ENCODE measurements around the gene GKAP1. TPM values are rescaled to one million over a fixed set of nuclear protein-coding genes. Genes with fewer than 3 reads are reported as not detected.
"Not testable (repeated sequence)": the region's sequence is repeated elsewhere in the genome, so short reads cannot be mapped to it uniquely, and the experiment has no call there.

GKAP1 gene
- total RNA-seq (2014; rRNA removed; shearing (Covaris generic)): 3.6 and 4.0 TPM in 2 replicates
- polyA plus RNA-seq (2016; fragmentation: Nextera tagmentation; extraction: Ambion mirVana): 15.4 and 16.7 TPM in 2 replicates
- long read RNA-seq, partial matches to known transcripts: 1 of 4 reads
- long read RNA-seq, other reads (novel, unspliced or antisense): 3 of 4 reads

- not testable (repeated sequence) for H3K4me1 ChIP-seq (ENCODE audit: insufficient read depth); H3K4me1 Mint-ChIP-seq; H3K79me2 ChIP-seq (replicated peaks; ENCODE audit: insufficient read depth); H3K9me2 ChIP-seq (ENCODE audit: insufficient read depth); H3K27ac ChIP-seq (ENCODE audit: low read depth); H3K27me3 Mint-ChIP-seq (ENCODE audit: insufficient read depth, low read depth, poor library complexity); H4K20me1 ChIP-seq (replicated peaks; ENCODE audit: insufficient read depth); H3F3A ChIP-seq (replicated peaks; ENCODE audit: low read depth); H3K36me3 ChIP-seq (ENCODE audit: insufficient read depth); H3K9me3 Mint-ChIP-seq; H3K27ac Mint-ChIP-seq; H3K36me3 Mint-ChIP-seq (ENCODE audit: low read depth)
- H2AFZ ChIP-seq: peak within 1 kb of the TSS; percentile 91; the same call in 1 of the 2 replicates
- DNase-seq (ENCODE audit: low spot score): peak; percentile 86
- H3K4me3 ChIP-seq: peak within 1 kb of the TSS; percentile 69
- peak within 1 kb of the TSS; percentile 92 for H3K4me2 ChIP-seq
- peak within 1 kb of the TSS; percentile 78 for H3K4me3 Mint-ChIP-seq
- peak; percentile 91 for ATAC-seq
- peak; percentile 48; the same call in 1 of the 2 replicates for TF ChIP-seq CREB1 (CRISPR knock-in tag; IDR thresholded peaks at IDR 0.05; ENCODE audit: low read depth)
- peaks cover 22% of the 10 kb centered on the region; the same call in 1 of the 2 replicates for H3K27me3 ChIP-seq (ENCODE audit: insufficient read depth)
Measured at GRCh38 chr9:83817356-83818278, at the start of gene GKAP1. Gene GKAP1 (minus strand): TSS chr9:83817769. CDS start chr9:83806517, 11,252 bp downstream.

- not testable (repeated sequence) for H3K27me3 ChIP-seq (ENCODE audit: insufficient read depth); ATAC-seq; H3K36me3 Mint-ChIP-seq (ENCODE audit: low read depth); DNase-seq (ENCODE audit: low spot score); H3F3A ChIP-seq (replicated peaks; ENCODE audit: low read depth); H3K4me3 Mint-ChIP-seq; H3K4me2 ChIP-seq; H3K9me2 ChIP-seq (ENCODE audit: insufficient read depth); H2AFZ ChIP-seq; H3K4me1 Mint-ChIP-seq; H3K27ac ChIP-seq (ENCODE audit: low read depth); H3K9me3 Mint-ChIP-seq; H3K4me1 ChIP-seq (ENCODE audit: insufficient read depth); H3K27ac Mint-ChIP-seq; H3K27me3 Mint-ChIP-seq (ENCODE audit: insufficient read depth, low read depth, poor library complexity); H3K4me3 ChIP-seq; H3K36me3 ChIP-seq (ENCODE audit: insufficient read depth); H4K20me1 ChIP-seq (replicated peaks; ENCODE audit: insufficient read depth); H3K79me2 ChIP-seq (replicated peaks; ENCODE audit: insufficient read depth)
Measured at GRCh38 chr9:83849895-83850294, 32.3 kb upstream of the GKAP1 start.

- not testable (repeated sequence) for H3K36me3 ChIP-seq (ENCODE audit: insufficient read depth); H3K9me2 ChIP-seq (ENCODE audit: insufficient read depth); H3K27ac Mint-ChIP-seq; DNase-seq (ENCODE audit: low spot score); H3K4me2 ChIP-seq; H3K4me1 ChIP-seq (ENCODE audit: insufficient read depth); H3F3A ChIP-seq (replicated peaks; ENCODE audit: low read depth); H3K27me3 Mint-ChIP-seq (ENCODE audit: insufficient read depth, low read depth, poor library complexity); H3K4me3 ChIP-seq; H4K20me1 ChIP-seq (replicated peaks; ENCODE audit: insufficient read depth); H3K79me2 ChIP-seq (replicated peaks; ENCODE audit: insufficient read depth); H3K4me3 Mint-ChIP-seq; H3K36me3 Mint-ChIP-seq (ENCODE audit: low read depth); H2AFZ ChIP-seq; H3K27me3 ChIP-seq (ENCODE audit: insufficient read depth); H3K27ac ChIP-seq (ENCODE audit: low read depth); H3K9me3 Mint-ChIP-seq; H3K4me1 Mint-ChIP-seq
- peak; percentile 50; the same call in 2 of the 3 replicates for ATAC-seq
- TF ChIP-seq CTCF (conservative IDR thresholded peaks at IDR 0.05; ENCODE audit: low read depth in 2 of 2): peak; percentile 2 to 40; a peak in 3 of 4 replicates
Measured at GRCh38 chr9:83837070-83837643, 19.6 kb upstream of the GKAP1 start.

GRCh38 chr9:83830426-83831071 is 13.0 kb upstream of the GKAP1 start:
- not testable (repeated sequence) for H4K20me1 ChIP-seq (replicated peaks; ENCODE audit: insufficient read depth); H3K36me3 ChIP-seq (ENCODE audit: insufficient read depth); ATAC-seq; H3F3A ChIP-seq (replicated peaks; ENCODE audit: low read depth); H3K27ac Mint-ChIP-seq; H3K27me3 ChIP-seq (ENCODE audit: insufficient read depth); H3K27ac ChIP-seq (ENCODE audit: low read depth); H3K4me3 Mint-ChIP-seq; H3K36me3 Mint-ChIP-seq (ENCODE audit: low read depth); H3K9me3 Mint-ChIP-seq; H3K4me1 ChIP-seq (ENCODE audit: insufficient read depth); H3K4me1 Mint-ChIP-seq; H3K27me3 Mint-ChIP-seq (ENCODE audit: insufficient read depth, low read depth, poor library complexity); H2AFZ ChIP-seq; H3K4me2 ChIP-seq; H3K9me2 ChIP-seq (ENCODE audit: insufficient read depth); H3K79me2 ChIP-seq (replicated peaks; ENCODE audit: insufficient read depth); H3K4me3 ChIP-seq; DNase-seq (ENCODE audit: low spot score)

GRCh38 chr9:83824986-83825623 is 7.5 kb upstream of the GKAP1 start:
- not testable (repeated sequence) for H3K9me2 ChIP-seq (ENCODE audit: insufficient read depth); H3K4me1 Mint-ChIP-seq; H2AFZ ChIP-seq; H3K36me3 ChIP-seq (ENCODE audit: insufficient read depth); ATAC-seq; H3K36me3 Mint-ChIP-seq (ENCODE audit: low read depth); H3K27me3 ChIP-seq (ENCODE audit: insufficient read depth); H3K4me1 ChIP-seq (ENCODE audit: insufficient read depth); H3K27ac ChIP-seq (ENCODE audit: low read depth); H3K27ac Mint-ChIP-seq; DNase-seq (ENCODE audit: low spot score); H3K4me3 ChIP-seq; H3K27me3 Mint-ChIP-seq (ENCODE audit: insufficient read depth, low read depth, poor library complexity); H4K20me1 ChIP-seq (replicated peaks; ENCODE audit: insufficient read depth); H3F3A ChIP-seq (replicated peaks; ENCODE audit: low read depth); H3K4me2 ChIP-seq; H3K9me3 Mint-ChIP-seq; H3K4me3 Mint-ChIP-seq; H3K79me2 ChIP-seq (replicated peaks; ENCODE audit: insufficient read depth)
